ENCODE data around the gene PITPNM1.
"Not testable (repeated sequence)": the region's sequence is repeated elsewhere in the genome, so short reads cannot be mapped to it uniquely, and the experiment has no call there.

PITPNM1 gene

GRCh38 chr11:67490727-67491065, 14.5 kb downstream of the PITPNM1 start:
- H3K27ac ChIP-seq = no peak overlapping the region
- no peak for TF ChIP-seq CTCF (conservative IDR thresholded peaks at IDR 0.05)
- TF ChIP-seq ZFX (IDR thresholded peaks at IDR 0.05) = no peak

DNA sequence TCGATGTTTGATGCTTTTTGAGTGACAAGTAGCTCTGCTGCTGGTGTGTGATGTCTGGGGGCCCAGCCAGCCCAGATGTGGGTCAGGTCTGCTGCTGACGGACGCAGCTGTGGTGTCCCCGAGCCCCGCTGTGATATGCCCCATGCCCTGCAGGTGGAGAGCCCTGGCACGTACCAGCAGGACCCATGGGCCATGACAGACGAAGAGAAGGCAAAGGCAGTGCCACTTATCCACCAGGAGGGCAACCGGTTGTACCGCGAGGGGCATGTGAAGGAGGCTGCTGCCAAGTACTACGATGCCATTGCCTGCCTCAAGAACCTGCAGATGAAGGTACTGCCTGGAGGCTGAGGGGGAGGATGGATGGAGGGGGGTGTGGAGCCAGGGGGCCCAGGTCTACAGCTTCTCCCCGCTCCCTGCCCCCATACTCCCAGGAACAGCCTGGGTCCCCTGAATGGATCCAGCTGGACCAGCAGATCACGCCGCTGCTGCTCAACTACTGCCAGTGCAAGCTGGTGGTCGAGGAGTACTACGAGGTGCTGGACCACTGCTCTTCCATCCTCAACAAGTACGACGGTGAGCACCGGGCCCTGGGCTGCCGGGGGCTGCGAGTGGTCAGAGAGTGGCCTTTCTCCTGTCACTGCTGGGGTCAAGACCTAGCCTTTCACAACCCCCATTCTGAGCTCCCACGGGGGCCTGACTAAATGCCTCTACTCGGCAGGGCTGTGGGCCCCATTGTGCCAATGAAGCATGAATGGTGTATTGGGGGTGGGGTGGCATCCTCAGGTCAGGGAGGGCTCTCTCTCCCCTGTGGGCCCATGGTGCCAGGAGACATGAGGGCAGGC, 15.1 kb downstream of the PITPNM1 start:
- no peak for TF ChIP-seq ZFX (IDR thresholded peaks at IDR 0.05)
- TF ChIP-seq CTCF (conservative IDR thresholded peaks at IDR 0.05) = no peak
- H3K27ac ChIP-seq = no peak overlapping the region

DNA sequence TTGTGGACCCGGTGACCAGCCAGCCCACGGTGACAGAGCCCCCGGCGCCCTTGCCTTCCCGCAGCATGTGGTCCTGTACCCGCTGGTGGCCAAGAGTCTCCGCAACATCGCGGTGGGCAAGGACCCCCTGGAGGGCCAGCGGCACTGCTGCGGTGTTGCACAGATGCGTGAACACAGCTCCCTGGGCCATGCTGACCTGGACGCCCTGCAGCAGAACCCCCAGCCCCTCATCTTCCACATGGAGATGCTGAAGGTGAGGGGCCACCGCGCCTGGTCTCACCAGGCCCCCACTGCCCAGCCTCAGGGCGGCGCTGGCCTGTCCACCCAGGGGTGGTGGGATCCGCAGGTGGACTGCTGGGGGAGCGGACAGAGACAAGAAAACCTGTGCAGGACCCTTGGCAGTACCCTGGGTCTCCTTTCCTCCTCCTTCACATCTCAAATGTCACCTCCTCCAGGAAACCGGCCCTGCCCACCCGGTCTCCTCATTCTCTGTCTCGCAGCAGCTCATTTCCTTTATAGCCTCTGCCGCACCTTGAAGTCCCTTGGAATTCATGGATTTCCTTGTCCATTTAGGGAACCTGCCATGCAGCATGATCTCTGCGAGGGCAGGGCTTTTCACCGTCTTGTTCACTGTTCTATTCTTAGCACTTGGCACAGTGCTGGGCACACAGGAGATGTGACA, 15.8 kb downstream of the PITPNM1 start:
- no peak for TF ChIP-seq CTCF (conservative IDR thresholded peaks at IDR 0.05)
- no peak for TF ChIP-seq ZFX (IDR thresholded peaks at IDR 0.05)
- no peak overlapping the region for H3K27ac ChIP-seq

GRCh38 chr11:67486481-67487195, 18.5 kb downstream of the PITPNM1 start:
- H3K27ac ChIP-seq = no peak overlapping the region
- TF ChIP-seq CTCF (conservative IDR thresholded peaks at IDR 0.05) (no peak), ZFX (IDR thresholded peaks at IDR 0.05) (no peak)

DNA sequence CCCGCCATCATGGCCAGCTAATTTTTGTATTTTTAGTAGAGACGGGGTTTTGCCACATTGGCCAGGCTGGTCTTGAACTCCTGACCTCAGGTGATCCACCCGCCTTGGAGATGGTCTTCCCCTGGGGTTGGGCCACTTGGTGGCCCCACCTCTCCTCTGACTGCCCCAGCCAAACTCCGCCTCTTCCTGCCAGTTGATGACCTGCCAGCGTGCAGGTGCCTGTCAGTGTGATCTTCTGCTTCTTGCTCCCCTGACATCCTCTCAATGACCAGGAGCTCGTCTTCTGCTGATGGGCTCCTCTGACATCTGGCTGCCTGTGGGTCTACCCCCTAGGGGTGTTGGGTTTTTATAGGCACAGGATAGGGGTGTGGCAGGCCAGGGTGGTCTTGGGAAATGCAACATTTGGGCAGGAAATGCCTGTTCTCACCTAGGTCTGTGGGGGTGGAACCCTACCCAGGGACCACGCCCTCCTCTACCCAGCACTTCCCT, 19.2 kb downstream of the PITPNM1 start:
- H3K27ac ChIP-seq = not testable (repeated sequence)

DNA sequence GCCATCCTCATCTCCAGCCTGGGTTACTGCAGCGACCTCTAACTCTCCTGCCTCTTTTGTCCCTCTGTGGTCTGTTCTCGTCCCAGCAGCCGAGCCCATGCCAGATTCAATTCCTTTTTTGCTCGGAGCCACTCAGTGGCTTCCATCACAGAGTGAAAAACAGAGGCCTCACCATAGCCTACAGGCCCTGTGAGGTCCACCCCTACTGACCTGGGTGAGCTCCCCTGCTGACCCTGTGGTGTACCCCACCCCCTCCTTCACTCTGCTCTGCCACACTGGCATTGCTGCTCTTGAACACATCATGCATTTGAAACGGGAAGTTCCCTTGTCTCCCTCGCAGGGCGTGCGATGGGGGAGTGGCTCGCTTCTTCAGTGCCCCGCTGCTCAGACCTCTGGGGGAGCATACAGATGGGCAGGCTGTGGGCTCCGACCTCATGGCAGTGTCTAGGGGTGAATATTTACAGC, 20.3 kb downstream of the PITPNM1 start:
- no peak overlapping the region for H3K27ac ChIP-seq
- TF ChIP-seq ZFX (IDR thresholded peaks at IDR 0.05) (no peak), CTCF (conservative IDR thresholded peaks at IDR 0.05) (no peak)

GRCh38 chr11:67483831-67484665, 21.1 kb downstream of the PITPNM1 start:
- TF ChIP-seq CTCF (conservative IDR thresholded peaks at IDR 0.05) = no peak
- no peak for TF ChIP-seq ZFX (IDR thresholded peaks at IDR 0.05)
- no peak overlapping the region; the same call in 1 of the 2 replicates for H3K27ac ChIP-seq
